ENCODE results near the gene ZBTB46. TPM values are rescaled to one million over a fixed set of nuclear protein-coding genes. Genes with fewer than 3 reads are reported as not detected.
A peak's percentile ranks its signal among the peaks of the same experiment; 100 is the strongest.

ZBTB46 gene
- total RNA-seq, 1 donor from 2014 or later, result 20.5 TPM

GRCh38 chr20:63697357-63697867 is 133.7 kb downstream of the ZBTB46 start:
- Mint-ChIP-seq H3K27ac (ENCODE audit: unreplicated experiment) (peak overlapping the region; percentile 18), H3K4me1 (ENCODE audit: unreplicated experiment) (peaks cover 31% of the 10 kb centered on the region), H3K36me3 (ENCODE audit: unreplicated experiment) (no peaks in the 10 kb centered on the region), H3K27me3 (ENCODE audit: unreplicated experiment) (no peaks in the 10 kb centered on the region), H3K4me3 (ENCODE audit: unreplicated experiment) (no peak overlapping the region), H3K9me3 (ENCODE audit: unreplicated experiment) (no peaks in the 10 kb centered on the region)
- no peak for TF ChIP-seq CTCF (IDR thresholded peaks at IDR 0.05)
- no peak for DNase-seq (ENCODE audit: extremely low spot score, unreplicated experiment)

GRCh38 chr20:63696628-63697356 is 134.3 kb downstream of the ZBTB46 start, which contains the start of gene TNFRSF6B:
Gene TNFRSF6B, plus strand, starts transcription at chr20:63696652. Its CDS starts 116 bp downstream, at chr20:63696768.
- DNase-seq (ENCODE audit: extremely low spot score, unreplicated experiment), result no peak
- no peak for TF ChIP-seq CTCF (IDR thresholded peaks at IDR 0.05)
- H3K36me3 Mint-ChIP-seq (ENCODE audit: unreplicated experiment), result no peaks in the 10 kb centered on the region
- H3K27me3 Mint-ChIP-seq (ENCODE audit: unreplicated experiment), result no peaks in the 10 kb centered on the region
- H3K27ac Mint-ChIP-seq (ENCODE audit: unreplicated experiment), result peak within 1 kb of the TSS; percentile 18
- no peaks in the 10 kb centered on the region for H3K9me3 Mint-ChIP-seq (ENCODE audit: unreplicated experiment)
- H3K4me3 Mint-ChIP-seq (ENCODE audit: unreplicated experiment), result no peak within 1 kb of the TSS
- H3K4me1 Mint-ChIP-seq (ENCODE audit: unreplicated experiment), result peaks cover 35% of the 10 kb centered on the region

- TF ChIP-seq CTCF (IDR thresholded peaks at IDR 0.05), result no peak
- H3K36me3 Mint-ChIP-seq (ENCODE audit: unreplicated experiment), result no peaks in the 10 kb centered on the region
- peaks cover 40% of the 10 kb centered on the region for H3K4me1 Mint-ChIP-seq (ENCODE audit: unreplicated experiment)
- H3K27ac Mint-ChIP-seq (ENCODE audit: unreplicated experiment), result no peak overlapping the region
- H3K27me3 Mint-ChIP-seq (ENCODE audit: unreplicated experiment), result no peaks in the 10 kb centered on the region
- DNase-seq (ENCODE audit: extremely low spot score, unreplicated experiment), result no peak
- no peak overlapping the region for H3K4me3 Mint-ChIP-seq (ENCODE audit: unreplicated experiment)
- no peaks in the 10 kb centered on the region for H3K9me3 Mint-ChIP-seq (ENCODE audit: unreplicated experiment)
Observed at GRCh38 chr20:63696306-63696627, 134.8 kb downstream of the ZBTB46 start.

GRCh38 chr20:63695424-63696305 is 135.4 kb downstream of the ZBTB46 start:
- TF ChIP-seq CTCF (IDR thresholded peaks at IDR 0.05), result no peak
- Mint-ChIP-seq H3K9me3 (ENCODE audit: unreplicated experiment) (no peaks in the 10 kb centered on the region), H3K4me3 (ENCODE audit: unreplicated experiment) (no peak overlapping the region), H3K27me3 (ENCODE audit: unreplicated experiment) (no peaks in the 10 kb centered on the region), H3K4me1 (ENCODE audit: unreplicated experiment) (peaks cover 43% of the 10 kb centered on the region), H3K27ac (ENCODE audit: unreplicated experiment) (no peak overlapping the region), H3K36me3 (ENCODE audit: unreplicated experiment) (no peaks in the 10 kb centered on the region)
- no peak for DNase-seq (ENCODE audit: extremely low spot score, unreplicated experiment)
